Stimulated activated CD4-positive, alpha-beta T cell treated with anti-CD3 and anti-CD28 coated beads, Interleukin-15, amount 100 ng/mL, for 48 hours (primary cell): Measurements from ENCODE around the gene SVOP.
"Not testable (repeated sequence)": the region's sequence is repeated elsewhere in the genome, so short reads cannot be mapped to it uniquely, and the experiment has no call there.

Experiments used
- DNase-seq, 2 donors: peaks; one replicate each; pipeline ENCODE4 v3.0.0-alpha.2; 2020; ENCODE audit warnings: low read depth in 2 of 2

Gene SVOP

GRCh38 chr12:108886873-108887629, 133.8 kb downstream of the SVOP start:
- no peak for DNase-seq

GRCh38 chr12:108884116-108885012, 136.5 kb downstream of the SVOP start:
- DNase-seq, result peak; percentile 47 to 71

- DNase-seq, result no peak
These were observed 138.9 kb downstream of the SVOP start for GRCh38 chr12:108881953-108882352.

GRCh38 chr12:108879615-108880254, 141.1 kb downstream of the SVOP start, which contains the start of gene DAO:
DAO (plus strand) TSS chr12:108880092; CDS start chr12:108885007, 4,915 bp downstream.
- DNase-seq, result no peak

- no peak for DNase-seq
These were observed 144.3 kb downstream of the SVOP start for GRCh38 chr12:108876550-108876949.

GRCh38 chr12:108875682-108876361, 145.0 kb downstream of the SVOP start:
- no peak for DNase-seq

GRCh38 chr12:108875280-108875679, 145.6 kb downstream of the SVOP start:
- DNase-seq, result no peak

- DNase-seq, result no peak
These were observed 152.1 kb downstream of the SVOP start for GRCh38 chr12:108868781-108869180.

- not testable (repeated sequence) for DNase-seq
These were observed 154.8 kb downstream of the SVOP start for GRCh38 chr12:108866083-108866482.

- no peak for DNase-seq
These were observed 155.7 kb downstream of the SVOP start for GRCh38 chr12:108865169-108865568.

GRCh38 chr12:108862588-108862959, 158.3 kb downstream of the SVOP start:
- DNase-seq, result no peak

- no peak for DNase-seq
These were observed 158.8 kb downstream of the SVOP start for GRCh38 chr12:108861878-108862587.

- no peak for DNase-seq
These were observed 160.4 kb downstream of the SVOP start for GRCh38 chr12:108860443-108860842.

GRCh38 chr12:108859923-108860291, 161.0 kb downstream of the SVOP start:
- no peak for DNase-seq

GRCh38 chr12:108859141-108859922, 161.5 kb downstream of the SVOP start:
- DNase-seq, result not testable (repeated sequence)

- no peak for DNase-seq
These were observed 162.4 kb downstream of the SVOP start for GRCh38 chr12:108858311-108859074.
